ENCODE data around the gene LDB3. TPM values are rescaled to one million over a fixed set of nuclear protein-coding genes. Genes with fewer than 3 reads are reported as not detected.

The LDB3 gene
- total RNA-seq, 2 experiments from 2014 or later = 0.05 to 0.10 TPM

DNA sequence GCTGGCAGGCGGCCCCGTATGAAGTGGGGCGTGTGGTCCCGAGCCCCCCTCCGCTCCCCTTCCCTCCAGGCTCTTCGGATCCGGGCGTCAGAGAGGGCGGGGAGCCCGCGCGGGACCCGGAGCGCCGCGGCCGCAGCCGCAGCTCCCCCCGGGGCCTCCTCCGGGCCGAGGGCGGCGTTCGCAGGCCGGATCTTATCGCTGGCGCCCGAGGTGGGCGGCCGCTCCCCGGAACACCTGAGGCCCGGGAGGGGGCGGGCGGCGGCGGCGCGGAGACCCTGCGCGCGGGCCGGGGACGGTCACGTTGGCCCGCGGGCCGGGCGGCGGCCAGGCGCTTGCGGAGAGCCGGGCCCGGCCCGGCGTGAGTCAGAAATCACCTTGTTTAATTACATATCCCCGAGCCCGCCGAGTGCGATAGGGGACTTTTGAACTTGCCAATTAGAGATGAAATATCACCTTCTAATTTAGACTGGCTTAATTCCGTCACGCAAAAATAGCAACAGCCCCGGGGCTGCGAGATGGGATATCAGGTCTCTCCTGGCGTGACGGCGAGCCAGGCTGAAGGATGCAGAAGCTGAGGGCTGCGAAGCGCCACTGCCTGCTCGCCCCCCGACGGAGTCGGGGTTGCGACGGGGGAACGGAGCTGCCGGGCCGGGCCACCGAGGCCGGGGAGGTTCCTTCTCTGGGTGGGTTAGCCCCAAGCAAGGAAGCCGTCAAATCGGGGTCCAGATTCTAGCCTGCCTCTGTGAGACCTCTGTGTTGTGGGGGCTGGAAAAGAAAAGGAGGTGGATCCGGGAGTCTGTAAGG lies 43.4 kb downstream of the LDB3 start:
- H3K4me3 Mint-ChIP-seq = peak overlapping the region; percentile 79
- no peaks in the 10 kb centered on the region for H3K36me3 Mint-ChIP-seq (ENCODE audit: low read depth)
- DNase-seq = peak; percentile 57
- H3K4me1 Mint-ChIP-seq = peaks cover 15% of the 10 kb centered on the region
- H3K27ac Mint-ChIP-seq = peak overlapping the region; percentile 80
- CTCF ChIA-PET = interaction anchor here (1.0 to 1.2 kb wide), 2 partner anchors 23 to 46 kb away, joined by 3 to 5 read pairs; no protein-coding TSS in a partner anchor
- H3K9me3 Mint-ChIP-seq = no peaks in the 10 kb centered on the region
- H3K27me3 Mint-ChIP-seq = no peaks in the 10 kb centered on the region
- POLR2A ChIA-PET = interaction anchor here (0.6 to 3.7 kb wide), 16 partner anchors 11 to 384 kb away, joined by 3 to 31 read pairs (median 3); partner anchors contain the start of genes BMPR1A and SHLD2

DNA sequence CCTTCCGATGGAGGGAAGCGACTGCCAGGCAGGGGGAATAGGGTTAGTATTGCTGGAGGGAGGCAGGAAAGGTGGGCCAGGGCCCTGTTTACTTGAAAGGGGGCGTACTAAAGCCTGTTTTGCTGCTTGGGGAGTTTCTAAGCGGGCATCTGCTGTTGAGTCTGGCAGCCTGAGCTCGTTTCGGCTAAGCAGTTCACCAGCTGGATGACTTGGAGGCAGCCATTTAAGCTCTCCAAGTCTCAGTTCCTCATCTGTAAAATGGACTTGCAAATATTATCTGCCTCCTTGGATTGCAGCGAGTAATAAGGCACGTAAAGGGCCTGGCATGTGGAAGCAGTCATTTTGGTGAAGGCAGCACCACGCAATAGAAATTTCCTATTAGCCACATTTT lies 44.0 kb downstream of the LDB3 start:
- POLR2A ChIA-PET = interaction anchor here (0.6 to 3.7 kb wide), 11 partner anchors 10 to 383 kb away, joined by 3 to 31 read pairs (median 3); partner anchors contain the start of genes BMPR1A and SHLD2
- no peak for DNase-seq
- H3K4me1 Mint-ChIP-seq = peaks cover 15% of the 10 kb centered on the region

GRCh38 chr10:86715156-86715795 lies 47.0 kb downstream of the LDB3 start:
- Mint-ChIP-seq H3K9me3 (no peaks in the 10 kb centered on the region), H3K4me1 (peaks cover 13% of the 10 kb centered on the region), H3K4me3 (no peak overlapping the region), H3K27me3 (peaks cover under 1% of the 10 kb centered on the region), H3K36me3 (ENCODE audit: low read depth) (no peaks in the 10 kb centered on the region), H3K27ac (no peak overlapping the region)
- ChIA-PET POLR2A (no interaction called here), CTCF (interaction anchor here (0.5 to 0.7 kb wide), 3 partner anchors 21 to 185 kb away, joined by 3 read pairs; no protein-coding TSS in a partner anchor)
- DNase-seq = no peak

More for the DNA sequence above, 44.0 kb downstream of the LDB3 start:
- CTCF ChIA-PET = interaction anchor here (1.0 to 1.2 kb wide), 2 partner anchors 23 to 45 kb away, joined by 3 to 5 read pairs; no protein-coding TSS in a partner anchor
- Mint-ChIP-seq H3K27ac (peak overlapping the region; percentile 80), H3K27me3 (no peaks in the 10 kb centered on the region), H3K36me3 (ENCODE audit: low read depth) (no peaks in the 10 kb centered on the region), H3K9me3 (no peaks in the 10 kb centered on the region), H3K4me3 (peak overlapping the region; percentile 79)

DNA sequence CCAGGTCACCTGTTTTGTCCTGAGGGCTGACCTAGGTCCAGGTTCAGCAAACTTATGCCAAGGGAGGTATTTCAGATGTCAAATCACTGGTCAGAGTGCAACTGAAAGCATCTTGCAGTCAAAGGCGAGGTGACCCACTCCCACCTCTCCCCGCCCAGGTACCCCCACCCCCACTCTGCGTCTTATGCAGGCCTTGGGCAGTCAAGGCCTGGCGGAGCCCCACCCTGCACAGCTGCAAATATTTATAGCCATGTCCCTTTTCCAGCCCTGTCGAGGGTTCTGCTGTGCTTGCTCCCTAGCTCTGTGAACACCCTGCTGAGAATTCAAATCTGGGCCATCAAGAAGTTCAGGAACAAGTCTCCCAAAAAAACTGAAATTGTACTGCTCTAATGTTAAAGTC lies 47.5 kb downstream of the LDB3 start:
- Mint-ChIP-seq H3K9me3 (no peaks in the 10 kb centered on the region), H3K4me3 (no peak overlapping the region), H3K4me1 (peaks cover 8% of the 10 kb centered on the region), H3K27ac (no peak overlapping the region), H3K27me3 (peaks cover 5% of the 10 kb centered on the region), H3K36me3 (ENCODE audit: low read depth) (no peaks in the 10 kb centered on the region)
- ChIA-PET POLR2A (no interaction called here), CTCF (interaction anchor here (0.5 to 0.7 kb wide), 3 partner anchors 22 to 185 kb away, joined by 3 read pairs; no protein-coding TSS in a partner anchor)
- DNase-seq = no peak

GRCh38 chr10:86716466-86716865 lies 48.2 kb downstream of the LDB3 start:
- ChIA-PET CTCF (no interaction called here), POLR2A (no interaction called here)
- no peaks in the 10 kb centered on the region for H3K36me3 Mint-ChIP-seq (ENCODE audit: low read depth)
- no peak for DNase-seq
- H3K4me3 Mint-ChIP-seq = no peak overlapping the region
- no peak overlapping the region for H3K27ac Mint-ChIP-seq
- H3K9me3 Mint-ChIP-seq = no peaks in the 10 kb centered on the region
- peaks cover 7% of the 10 kb centered on the region for H3K27me3 Mint-ChIP-seq
- H3K4me1 Mint-ChIP-seq = peaks cover 6% of the 10 kb centered on the region

- DNase-seq = no peak
- Mint-ChIP-seq H3K9me3 (no peaks in the 10 kb centered on the region), H3K4me1 (peaks cover 7% of the 10 kb centered on the region), H3K36me3 (ENCODE audit: low read depth) (no peaks in the 10 kb centered on the region), H3K27ac (no peak overlapping the region), H3K27me3 (peaks cover 11% of the 10 kb centered on the region), H3K4me3 (no peak overlapping the region)
- ChIA-PET POLR2A (interaction anchor here (1.0 to 1.2 kb wide), 2 partner anchors 163 to 252 kb away, joined by 3 to 4 read pairs; no protein-coding TSS in a partner anchor), CTCF (no interaction called here)
These were observed 50.2 kb downstream of the LDB3 start for GRCh38 chr10:86718556-86718955.

DNA sequence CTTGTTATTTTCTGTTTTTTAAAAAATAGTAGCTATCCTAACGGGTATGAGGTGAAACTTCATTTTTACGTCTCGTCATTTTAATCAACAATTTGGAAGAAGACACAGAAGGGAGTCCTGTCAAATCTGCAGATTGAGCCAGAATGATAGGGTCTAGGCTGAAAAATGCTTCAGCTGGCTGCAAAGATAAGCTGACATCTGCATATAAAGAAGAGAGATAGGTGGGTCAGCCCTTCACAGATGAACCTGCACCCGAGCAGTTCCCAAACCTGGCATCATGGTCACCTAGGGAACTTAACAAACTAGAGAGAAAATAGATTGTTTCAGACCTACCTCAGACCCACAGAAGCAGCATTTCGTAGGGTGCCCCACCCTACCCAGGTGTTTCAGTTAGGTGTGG lies 52.9 kb downstream of the LDB3 start:
- Mint-ChIP-seq H3K36me3 (ENCODE audit: low read depth) (no peaks in the 10 kb centered on the region), H3K27ac (no peak overlapping the region), H3K4me3 (no peak overlapping the region), H3K27me3 (peaks cover 11% of the 10 kb centered on the region), H3K9me3 (no peaks in the 10 kb centered on the region), H3K4me1 (peaks cover 8% of the 10 kb centered on the region)
- CTCF ChIA-PET = no interaction called here
- no peak for DNase-seq
- POLR2A ChIA-PET = no interaction called here

DNA sequence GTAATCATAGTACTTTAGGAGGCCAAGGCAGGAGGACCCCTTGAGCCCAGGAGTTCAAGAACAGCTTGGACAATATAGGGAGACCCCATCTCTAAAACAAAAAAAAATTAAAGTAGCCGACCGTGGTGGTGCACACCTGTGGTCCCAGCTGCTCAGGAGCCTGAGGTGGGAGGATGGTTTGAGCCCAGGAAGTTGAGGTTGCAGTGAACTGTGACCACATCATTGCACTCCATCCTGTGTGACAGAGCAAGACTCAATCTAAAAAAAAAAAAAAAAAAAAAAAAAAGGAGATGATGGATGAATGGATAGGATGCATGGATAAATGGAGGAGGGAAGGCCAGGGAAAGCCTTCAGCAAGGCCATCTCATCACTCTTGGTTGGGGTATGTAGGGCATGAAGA lies 54.7 kb downstream of the LDB3 start:
- Mint-ChIP-seq H3K4me1 (peaks cover 8% of the 10 kb centered on the region), H3K36me3 (ENCODE audit: low read depth) (no peaks in the 10 kb centered on the region), H3K27ac (no peak overlapping the region), H3K4me3 (no peak overlapping the region), H3K9me3 (no peaks in the 10 kb centered on the region), H3K27me3 (peaks cover 16% of the 10 kb centered on the region)
- POLR2A ChIA-PET = interaction anchor here (0.8 kb wide), 2 partner anchors 11 kb away, joined by 3 to 4 read pairs; no protein-coding TSS in a partner anchor
- peak; percentile 31 for DNase-seq
- CTCF ChIA-PET = interaction anchor here (0.6 kb wide), 1 partner anchor 36 kb away, joined by 4 read pairs; no protein-coding TSS in a partner anchor

DNA sequence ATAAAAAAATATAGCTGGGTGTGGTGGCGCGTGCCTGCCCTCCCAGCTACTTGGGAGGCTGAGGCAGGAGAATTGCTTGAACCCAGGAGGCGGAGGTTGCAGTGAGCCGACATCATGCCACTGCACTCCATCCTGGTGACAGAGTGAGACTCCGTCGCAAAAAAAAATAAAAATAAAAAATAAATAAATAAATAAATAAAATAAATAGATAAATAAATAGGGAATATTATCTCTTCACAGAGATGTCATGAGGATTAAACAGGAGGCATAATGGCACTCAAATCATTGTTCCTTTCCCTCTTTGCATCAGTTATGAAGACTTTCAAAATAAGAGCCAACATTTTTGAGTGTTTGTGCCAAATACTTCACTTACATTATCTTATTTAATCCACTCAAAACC lies 56.1 kb downstream of the LDB3 start:
- Mint-ChIP-seq H3K27me3 (peaks cover 18% of the 10 kb centered on the region), H3K36me3 (ENCODE audit: low read depth) (no peaks in the 10 kb centered on the region), H3K4me1 (peaks cover 8% of the 10 kb centered on the region), H3K4me3 (no peak overlapping the region), H3K9me3 (no peaks in the 10 kb centered on the region), H3K27ac (no peak overlapping the region)
- DNase-seq = no peak
- CTCF ChIA-PET = no interaction called here
- POLR2A ChIA-PET = interaction anchor here (1.1 kb wide), 1 partner anchor 13 kb away, joined by 3 read pairs; no protein-coding TSS in a partner anchor

GRCh38 chr10:86725980-86726676 lies 57.8 kb downstream of the LDB3 start:
- ChIA-PET CTCF (no interaction called here), POLR2A (no interaction called here)
- Mint-ChIP-seq H3K9me3 (no peaks in the 10 kb centered on the region), H3K4me3 (no peak overlapping the region), H3K36me3 (ENCODE audit: low read depth) (no peaks in the 10 kb centered on the region), H3K27ac (no peak overlapping the region), H3K27me3 (peaks cover 12% of the 10 kb centered on the region), H3K4me1 (peaks cover 8% of the 10 kb centered on the region)
- no peak for DNase-seq

DNA sequence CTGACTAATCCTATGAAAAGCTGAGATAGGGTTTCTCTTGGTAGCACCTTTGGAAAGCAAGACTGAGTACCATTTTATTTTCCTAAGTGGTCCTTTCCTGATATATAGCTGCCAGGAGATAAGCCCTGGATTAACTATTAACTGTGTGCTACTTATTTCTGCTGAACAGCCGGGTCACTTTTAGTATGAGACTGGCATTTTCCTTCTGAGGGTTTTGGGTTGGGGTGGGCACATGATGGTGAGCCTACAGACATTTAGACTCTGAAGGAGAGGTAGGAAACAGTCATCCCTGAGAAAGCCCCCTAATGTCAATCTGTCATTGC lies 58.3 kb downstream of the LDB3 start:
- no peak overlapping the region for H3K4me3 Mint-ChIP-seq
- no peak overlapping the region for H3K27ac Mint-ChIP-seq
- ChIA-PET POLR2A (no interaction called here), CTCF (no interaction called here)
- H3K4me1 Mint-ChIP-seq = peaks cover 8% of the 10 kb centered on the region
- DNase-seq = no peak
- peaks cover 8% of the 10 kb centered on the region for H3K27me3 Mint-ChIP-seq
- no peaks in the 10 kb centered on the region for H3K36me3 Mint-ChIP-seq (ENCODE audit: low read depth)
- H3K9me3 Mint-ChIP-seq = no peaks in the 10 kb centered on the region

DNA sequence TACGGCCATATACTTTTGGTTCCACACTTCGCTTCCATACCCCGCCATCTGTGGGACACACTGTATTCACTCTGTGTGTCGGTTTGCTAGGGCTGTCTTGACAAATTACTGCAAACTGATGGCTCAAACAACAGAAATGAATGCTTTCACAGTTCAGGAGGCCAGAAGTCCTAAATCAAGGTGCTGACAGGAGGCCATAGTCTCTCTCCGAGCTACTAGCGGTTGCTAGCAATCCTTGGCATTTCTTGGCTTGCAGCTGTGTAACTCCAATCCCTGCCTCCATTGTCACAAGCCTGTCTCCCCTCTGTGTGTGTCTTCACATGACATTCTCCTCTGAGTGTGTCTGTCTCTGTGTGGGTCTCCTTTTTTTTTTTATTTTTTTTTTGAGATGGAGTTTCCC lies 59.2 kb downstream of the LDB3 start:
- DNase-seq = no peak
- Mint-ChIP-seq H3K4me3 (no peak overlapping the region), H3K9me3 (no peaks in the 10 kb centered on the region), H3K36me3 (ENCODE audit: low read depth) (no peaks in the 10 kb centered on the region), H3K4me1 (peaks cover 8% of the 10 kb centered on the region), H3K27me3 (peaks cover 7% of the 10 kb centered on the region), H3K27ac (no peak overlapping the region)
- CTCF ChIA-PET = interaction anchor here (0.9 kb wide), 1 partner anchor 71 kb away, joined by 3 read pairs; no protein-coding TSS in a partner anchor
- POLR2A ChIA-PET = no interaction called here

- no peak overlapping the region for H3K27ac Mint-ChIP-seq
- H3K36me3 Mint-ChIP-seq (ENCODE audit: low read depth) = no peaks in the 10 kb centered on the region
- POLR2A ChIA-PET = no interaction called here
- peaks cover 6% of the 10 kb centered on the region for H3K4me1 Mint-ChIP-seq
- DNase-seq = no peak
- H3K9me3 Mint-ChIP-seq = no peaks in the 10 kb centered on the region
- no peak overlapping the region for H3K4me3 Mint-ChIP-seq
- CTCF ChIA-PET = interaction anchor here (0.9 kb wide), 1 partner anchor 71 kb away, joined by 3 read pairs; no protein-coding TSS in a partner anchor
- H3K27me3 Mint-ChIP-seq = peaks cover 7% of the 10 kb centered on the region
These were observed 59.7 kb downstream of the LDB3 start for GRCh38 chr10:86728056-86728455.
